IMR-90 (cell line): Measurements from ENCODE around the gene TTC21A. TPM values are rescaled to one million over a fixed set of nuclear protein-coding genes. Genes with fewer than 3 reads are reported as not detected.

ENCODE experiments used
- ATAC-seq: fragments of 200-7000 bp; cut with Tn5 transposase; 2 replicates; pipeline ENCODE4 v1.9.1; 2020; ENCODE audit warnings: low read depth, mild to moderate bottlenecking, moderate library complexity
- BruUV-seq: library from RNA; stranded (reverse); fragments of 400-500 nt; replicated peaks from 2 replicates; lab custom pipeline; 2021; lab: Mats Ljungman, UMichigan
- CTCF ChIA-PET: fragments of 300-600 bp; formaldehyde crosslinking; extraction: SDS; loops from one replicate; lab custom pipeline; 2021; ENCODE audit warnings: antibody characterized with exemption; lab: Yijun Ruan, JAX
- POLR2A ChIA-PET: fragments of 300-600 bp; sonication (Branson Sonifier 250); formaldehyde crosslinking; loops from one replicate; lab custom pipeline; 2022; ENCODE audit warnings: antibody characterized with exemption; ENCODE audit not compliant: unreplicated experiment; lab: Charles Lee
- DNase-seq: peaks from one replicate; pipeline ENCODE4 v3.0.0; 2013
- H2AFZ ChIP-seq: replicated peaks from 2 replicates; pipeline ENCODE3; 2013; ENCODE audit warnings: low read length, mild to moderate bottlenecking; ENCODE audit not compliant: poor library complexity
- H2AK5ac ChIP-seq: 2 replicates; pipeline ENCODE4 v1.6.1; 2013; ENCODE audit warnings: low read depth, low read length, inconsistent platforms
- H2AK9ac ChIP-seq: replicated peaks from 2 replicates; pipeline ENCODE3; 2013; ENCODE audit warnings: mild to moderate bottlenecking, low read depth, low read length, moderate library complexity; ENCODE audit not compliant: poor library complexity
- H2BK120ac ChIP-seq: 2 replicates; pipeline ENCODE4 v1.6.1; 2013; ENCODE audit warnings: low read depth, low read length, inconsistent platforms
- H2BK15ac ChIP-seq: 3 replicates; pipeline ENCODE4 v1.6.1; 2013; ENCODE audit warnings: low read depth, low read length, inconsistent platforms
- H2BK20ac ChIP-seq: 2 replicates; pipeline ENCODE4 v1.6.1; 2013; ENCODE audit warnings: low read depth, mild to moderate bottlenecking, inconsistent platforms, low read length, moderate library complexity
- H2BK5ac ChIP-seq: 2 replicates; pipeline ENCODE4 v1.6.1; 2013; ENCODE audit warnings: mild to moderate bottlenecking, low read depth, low read length, inconsistent platforms; ENCODE audit not compliant: poor library complexity, severe bottlenecking
- H3K14ac ChIP-seq: replicated peaks from 2 replicates; pipeline ENCODE4 v1.6.1; 2013; ENCODE audit warnings: low read depth, low read length, inconsistent platforms
- H3K18ac ChIP-seq: 2 replicates; pipeline ENCODE4 v1.6.1; 2013; ENCODE audit warnings: low read depth, low read length, control low read depth
- H3K23ac ChIP-seq: 2 replicates; pipeline ENCODE4 v1.6.1; 2013; ENCODE audit warnings: low read depth, low read length, inconsistent platforms
- H3K27ac ChIP-seq: 2 replicates; pipeline ENCODE4 v1.5.1; 2013; ENCODE audit warnings: mild to moderate bottlenecking, control low read depth, low read length; ENCODE audit not compliant: insufficient read depth
- H3K27me3 ChIP-seq: 2 replicates; pipeline ENCODE4 v1.6.1; 2013; ENCODE audit warnings: low read length; ENCODE audit not compliant: control insufficient read depth, insufficient read depth
- H3K36me3 ChIP-seq: 2 replicates; pipeline ENCODE4 v1.6.1; 2013; ENCODE audit warnings: low read length, mixed read lengths; ENCODE audit not compliant: control insufficient read depth, insufficient read depth
- H3K4ac ChIP-seq: 2 replicates; pipeline ENCODE4 v1.6.1; 2013; ENCODE audit warnings: low read depth, low read length, inconsistent platforms
- H3K4me1 ChIP-seq: 2 replicates; pipeline ENCODE4 v1.6.1; 2013; ENCODE audit warnings: low read length, mixed read lengths; ENCODE audit not compliant: control insufficient read depth, insufficient read depth
- H3K4me2 ChIP-seq: 2 replicates; pipeline ENCODE4 v1.6.1; 2013; ENCODE audit warnings: low read depth, mild to moderate bottlenecking, control low read depth, low read length, moderate library complexity
- H3K4me3 ChIP-seq: 2 replicates; pipeline ENCODE4 v1.5.1; 2013; ENCODE audit warnings: low read depth, mild to moderate bottlenecking, control low read depth, low read length, moderate library complexity; ENCODE audit not compliant: insufficient read depth
- H3K56ac ChIP-seq: 2 replicates; pipeline ENCODE4 v1.6.1; 2013; ENCODE audit warnings: low read length, inconsistent platforms; ENCODE audit not compliant: insufficient read depth; ENCODE audit errors: extremely low read depth
- H3K79me1 ChIP-seq, 2 experiments: 2 replicates each; pipeline ENCODE4 v1.6.1; 2013; ENCODE audit warnings: low read length in 2 of 2, inconsistent platforms in 1 of 2, low read depth in 1 of 2
- H3K9ac ChIP-seq: 2 replicates; pipeline ENCODE4 v1.6.1; 2013; ENCODE audit warnings: low read depth, low read length, control low read depth
- H3K9me1 ChIP-seq: 2 replicates; pipeline ENCODE4 v1.6.1; 2013; ENCODE audit warnings: low read length, inconsistent platforms; ENCODE audit not compliant: insufficient read depth
- H3K9me3 ChIP-seq: 2 replicates; pipeline ENCODE4 v1.6.1; 2013; ENCODE audit warnings: low read length; ENCODE audit not compliant: control insufficient read depth, insufficient read depth
- H4K20me1 ChIP-seq: 2 replicates; pipeline ENCODE4 v1.6.1; 2013; ENCODE audit warnings: low read length, inconsistent platforms; ENCODE audit not compliant: insufficient read depth
- H4K5ac ChIP-seq: 2 replicates; pipeline ENCODE4 v1.6.1; 2013; ENCODE audit warnings: mild to moderate bottlenecking, low read depth, low read length, control low read depth
- H4K8ac ChIP-seq, 2 experiments: 2 replicates each; pipeline ENCODE4 v1.6.1; 2013; ENCODE audit warnings: low read depth in 2 of 2, low read length in 2 of 2, control low read depth in 1 of 2, inconsistent platforms in 1 of 2
- H4K91ac ChIP-seq: 2 replicates; pipeline ENCODE4 v1.6.1; 2013; ENCODE audit warnings: low read depth, low read length, inconsistent platforms; ENCODE audit not compliant: insufficient read depth
- BHLHE40 ChIP-seq: fragments of 150-350 bp; IDR thresholded peaks from 2 replicates; pipeline ENCODE4 v1.6.1; 2016; ENCODE audit warnings: mild to moderate bottlenecking, low read depth, low read length
- CEBPB ChIP-seq: IDR thresholded peaks from 2 replicates; pipeline ENCODE4 v1.6.1; 2012; ENCODE audit warnings: low read depth, low read length, improper control_type of control experiment
- CHD1 ChIP-seq: IDR thresholded peaks from 2 replicates; pipeline ENCODE4 v1.6.1; 2012; ENCODE audit warnings: low read depth, low read length, improper control_type of control experiment
- ELK1 ChIP-seq: fragments of 150-350 bp; IDR thresholded peaks from 2 replicates; pipeline ENCODE4 v1.6.1; 2016; ENCODE audit warnings: low read depth, mild to moderate bottlenecking, low read length, moderate library complexity, borderline replicate concordance
- FOS ChIP-seq: fragments of 150-350 bp; IDR thresholded peaks from 2 replicates; pipeline ENCODE4 v1.6.1; 2016; ENCODE audit warnings: low read depth, low read length
- MAFK ChIP-seq: IDR thresholded peaks from 2 replicates; pipeline ENCODE4 v1.6.1; 2012; ENCODE audit warnings: low read depth, low read length, improper control_type of control experiment
- MAZ ChIP-seq: IDR thresholded peaks from 2 replicates; pipeline ENCODE4 v1.6.1; 2012; ENCODE audit warnings: low read depth, mild to moderate bottlenecking, low read length, improper control_type of control experiment, moderate library complexity, borderline replicate concordance
- MXI1 ChIP-seq: IDR thresholded peaks from 2 replicates; pipeline ENCODE4 v1.6.1; 2012; ENCODE audit warnings: low read depth, mild to moderate bottlenecking, low read length, moderate library complexity, borderline replicate concordance
- NFE2L2 ChIP-seq: fragments of 150-350 bp; IDR thresholded peaks from 2 replicates; pipeline ENCODE4 v1.6.1; 2016; ENCODE audit warnings: low read depth, mild to moderate bottlenecking, low read length
- POLR2A ChIP-seq: IDR thresholded peaks from 2 replicates; pipeline ENCODE4 v1.6.1; 2012; ENCODE audit warnings: mild to moderate bottlenecking, low read depth, low read length
- RCOR1 ChIP-seq: IDR thresholded peaks from 2 replicates; pipeline ENCODE4 v1.6.1; 2012; ENCODE audit warnings: mild to moderate bottlenecking, low read length, improper control_type of control experiment; ENCODE audit not compliant: insufficient replicate concordance
- RFX5 ChIP-seq: IDR thresholded peaks from 2 replicates; pipeline ENCODE4 v1.8.0; 2012; ENCODE audit warnings: low read depth, mild to moderate bottlenecking, low read length, moderate library complexity
- SMC3 ChIP-seq: fragments of 150-350 bp; IDR thresholded peaks from 2 replicates; pipeline ENCODE4 v1.6.1; 2016; ENCODE audit warnings: low read depth, mild to moderate bottlenecking, antibody characterized with exemption, low read length, moderate library complexity
- USF2 ChIP-seq: fragments of 150-350 bp; IDR thresholded peaks from 2 replicates; pipeline ENCODE4 v1.6.1; 2017; ENCODE audit warnings: mild to moderate bottlenecking, antibody characterized with exemption, low read length, low read depth
- WGBS, 2 experiments: methylation state at CpG; one replicate each; pipeline versions ENCODE4 v1.1.5 to v1.1.7; 2013; ENCODE audit warnings: missing lambda C conversion rate in 2 of 2; ENCODE audit not compliant: insufficient read length in 1 of 2; ENCODE audit errors: extremely low coverage in 2 of 2; 5-methylcytosine and 5-hydroxymethylcytosine counted together
- dilution Hi-C: fragments of 300-500 bp; cut with HindIII; formaldehyde crosslinking; loops from one replicate; pipeline ENCODE4 v1.14.3; 2018; ENCODE audit warnings: low sequenced_read_pairs; ENCODE audit not compliant: unreplicated experiment
- in situ Hi-C: fragments of 300-500 bp; cut with MboI; formaldehyde crosslinking; loops from 3 replicates; pipeline ENCODE4 v1.14.3; 2019; ENCODE audit warnings: low sequenced_read_pairs, inconsistent platforms, mixed read lengths
- intact Hi-C: fragments of 100-400 bp; cut with micrococcal nuclease; formaldehyde crosslinking; loops from 2 replicates; pipeline ENCODE4 v1.10.0; 2022
- polyA plus RNA-seq, 3 experiments: library from polyadenylated mRNA; depleted of rRNA; stranded (reverse); fragments of >200 nt; gene quantifications; 2 replicates each; pipeline ENCODE4 v1.2.3, GENCODE V29; 2012; ENCODE audit warnings: low replicate concordance in 1 of 3
- total RNA-seq: library from RNA; depleted of rRNA; stranded (reverse); fragments of >200 nt; gene quantifications from 2 replicates; pipeline ENCODE4 v1.2.3, GENCODE V29; 2012

Gene TTC21A
- total and polyA plus RNA-seq, 2 of the 4 experiments (the other 2 are of a cell fraction), result 0.90 to 1.8 TPM

DNA sequence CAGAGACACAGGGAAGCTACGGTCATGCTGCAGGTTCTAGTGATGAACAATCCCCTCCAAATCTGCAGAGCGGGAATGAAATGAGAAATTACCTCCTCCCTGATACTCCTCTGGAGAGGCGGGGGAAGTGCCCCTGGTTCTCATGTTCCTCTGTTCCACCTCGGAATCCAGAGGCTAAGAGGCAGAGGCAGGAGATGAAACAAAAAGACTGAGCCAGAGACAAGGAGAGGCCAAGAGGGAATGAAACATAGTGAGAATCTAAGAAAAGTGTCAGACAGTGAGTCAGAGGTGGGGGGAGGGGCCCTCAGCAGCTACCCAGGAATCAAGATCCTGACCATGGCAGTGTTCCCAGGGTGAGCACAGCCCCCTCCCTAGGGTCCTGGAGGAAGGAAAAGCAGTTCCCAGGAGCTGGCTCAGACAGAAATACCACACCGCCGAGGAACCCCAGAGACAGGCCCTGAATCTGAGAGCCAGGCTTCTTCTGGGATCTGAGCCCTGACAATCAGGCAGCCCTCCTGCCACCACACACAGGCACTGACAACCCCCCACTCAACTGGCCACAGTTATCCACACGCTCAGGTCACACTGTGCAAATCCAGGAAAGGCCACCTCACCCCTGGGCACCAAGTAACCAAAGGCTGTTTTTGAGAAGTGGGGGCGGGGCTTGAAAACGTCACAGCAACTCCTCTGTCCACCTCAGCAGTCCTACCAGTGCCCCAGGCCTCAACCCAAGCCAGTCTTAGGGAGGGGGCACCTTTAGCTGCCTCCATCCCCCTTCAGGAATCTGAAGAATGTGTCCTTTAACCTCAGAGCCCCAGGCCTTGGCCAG is 43.5 kb downstream of the TTC21A start:
- Histone ChIP-seq H3K4me1 (peaks cover 52% of the 10 kb centered on the region), H3K4me2 (peak overlapping the region; percentile 80), H3K9me1 (peaks cover 32% of the 10 kb centered on the region), H2BK120ac (peak overlapping the region; percentile 86), H3K56ac (peak overlapping the region; percentile 90), H3K14ac (peak overlapping the region; percentile 82), H4K91ac (peak overlapping the region; percentile 87), H2BK20ac (peak overlapping the region; percentile 54), H4K5ac (peak overlapping the region; percentile 23), H2BK5ac (peak overlapping the region; percentile 92), H3K18ac (peak overlapping the region; percentile 36), H3K27ac (peak overlapping the region; percentile 92), H2AFZ (peak overlapping the region; percentile 90), H3K36me3 (peaks cover 3% of the 10 kb centered on the region), H3K27me3 (no peaks in the 10 kb centered on the region), H2AK5ac (peak overlapping the region; percentile 96), H4K8ac (peak overlapping the region; percentile 58 to 82; a peak in 3 of 4 replicates), H3K4ac (peak overlapping the region; percentile 95), H3K9me3 (no peaks in the 10 kb centered on the region), H2AK9ac (peak overlapping the region; percentile 89), H4K20me1 (peaks cover 66% of the 10 kb centered on the region), H3K79me1 (peaks cover 4 to 62% of the 10 kb centered on the region in 2 experiments; a peak in 3 of 4 replicates), H3K4me3 (peak overlapping the region; percentile 96), H3K9ac (peak overlapping the region; percentile 69), H3K23ac (peak overlapping the region; percentile 90), H2BK15ac (peak overlapping the region; percentile 90; the same call in 2 of the 3 replicates)
- CTCF ChIA-PET, result interaction anchor here (0.5 to 1.5 kb wide), 4 partner anchors 25 to 143 kb away, joined by 3 to 6 read pairs (median 4); no protein-coding TSS in a partner anchor
- dilution Hi-C loops (no loop called here), in situ Hi-C loops (no loop called here), intact Hi-C loops (loop anchor here (1.0 kb wide), 1 partner anchor 44 kb away; the partner anchor contains the start of genes GORASP1 and TTC21A)
- ATAC-seq (peak; percentile 30), DNase-seq (peak; percentile 97)
- 0% methylated on average over 1 of the region's 9 CpGs; no CpG with 5 or more reads in 1 of the 2 experiments for WGBS, 2 experiments
- POLR2A ChIA-PET, result interaction anchor here (0.6 kb wide), 1 partner anchor 28 kb away, joined by 3 read pairs; no protein-coding TSS in a partner anchor
- no peak for TF ChIP-seq USF2
- peak; percentile 94 for TF ChIP-seq FOS
- peak; percentile 25; the same call in 1 of the 2 replicates for TF ChIP-seq CEBPB
- TF ChIP-seq NFE2L2, result no peak
- TF ChIP-seq MXI1, result no peak
- TF ChIP-seq BHLHE40, result no peak
- TF ChIP-seq ELK1, result no peak
- no peak for TF ChIP-seq RFX5
- TF ChIP-seq CHD1, result peak; percentile 72; the same call in 1 of the 2 replicates
- peak; percentile 98 for TF ChIP-seq MAZ
- TF ChIP-seq SMC3, result no peak
- peak; percentile 92 for TF ChIP-seq POLR2A
- 0 out of 2 replicates have a peak, but pooled peaks have one; percentile 35 for TF ChIP-seq MAFK
- peak; percentile 83 for TF ChIP-seq RCOR1
- BruUV-seq, result no TSS peak
